IPS-NIHi7 (cell line): ENCODE data around the gene SEC31B.

Experiments used
- DNase-seq: peaks from one replicate; pipeline ENCODE4 v3.0.0; 2012; ENCODE audit warnings: mixed read lengths; ENCODE audit errors: extremely low spot score

SEC31B gene

GRCh38 chr10:100447663-100448062, 72.0 kb downstream of the SEC31B start:
- no peak for DNase-seq

DNA sequence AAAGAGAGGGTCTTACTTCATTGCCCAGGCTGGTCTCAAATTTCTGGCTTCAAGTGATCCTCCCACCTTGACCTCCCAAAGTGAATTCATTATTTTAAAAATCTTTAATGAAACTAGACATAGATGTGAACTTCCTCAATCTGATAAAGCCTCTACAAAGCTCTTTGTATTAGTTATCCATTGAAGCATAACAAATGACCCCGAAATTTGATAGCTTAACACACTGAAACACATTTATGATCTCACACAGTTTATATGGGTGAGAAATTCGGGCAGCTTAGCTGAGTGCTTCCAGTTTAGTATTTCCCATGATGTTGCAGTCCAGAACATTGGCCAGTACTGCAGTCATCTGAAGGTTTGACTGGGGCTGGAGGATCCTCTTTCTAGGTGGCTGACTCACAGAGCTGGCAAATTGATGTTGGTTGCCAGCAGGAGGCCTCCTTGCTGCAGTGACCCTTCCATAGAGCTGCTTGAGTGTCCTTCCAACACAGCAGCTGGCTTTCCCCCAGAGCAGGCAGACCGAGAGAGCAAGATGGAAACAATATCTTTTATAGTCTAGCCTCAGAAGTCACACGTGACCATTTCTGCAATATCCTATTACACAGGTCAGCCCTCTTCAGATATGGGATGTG, 73.4 kb downstream of the SEC31B start:
- DNase-seq = no peak

DNA sequence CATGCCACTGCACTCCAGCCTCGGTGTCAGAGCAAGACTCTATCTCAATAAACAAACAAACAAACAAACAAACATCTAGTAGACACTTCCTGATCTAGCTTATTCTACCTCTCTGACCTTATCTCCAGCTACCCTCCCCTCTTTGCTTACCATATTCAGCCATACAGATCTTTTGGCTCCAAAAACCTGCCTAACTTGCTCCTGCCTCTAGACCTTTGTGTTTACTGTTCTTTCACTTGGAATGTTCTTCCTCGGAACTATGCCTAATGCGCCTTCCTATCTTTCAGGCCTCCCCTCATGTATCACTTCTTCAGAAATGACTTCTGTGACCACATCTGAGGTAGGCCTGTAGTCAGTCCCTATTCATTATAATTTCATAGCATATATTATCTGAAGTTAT, 77.1 kb downstream of the SEC31B start:
- DNase-seq = no peak

GRCh38 chr10:100438674-100439315, 80.9 kb downstream of the SEC31B start:
- DNase-seq = no peak
